ENCODE data around the gene SSR4.
A peak's percentile ranks its signal among the peaks of the same experiment; 100 is the strongest.

Gene SSR4

GRCh38 chrX:153766871-153767673 lies 27.4 kb upstream of the SSR4 start:
- no peaks in the 10 kb centered on the region for H3K27me3 ChIP-seq (ENCODE audit: insufficient read depth, poor library complexity, severe bottlenecking)
- H3K36me3 ChIP-seq (ENCODE audit: low read depth): no peaks in the 10 kb centered on the region
- no peak for TF ChIP-seq CTCF (IDR thresholded peaks at IDR 0.05; ENCODE audit: poor library complexity, severe bottlenecking)
- H3K9me3 ChIP-seq (ENCODE audit: severe bottlenecking): no peaks in the 10 kb centered on the region
- H3K4me1 ChIP-seq (ENCODE audit: insufficient read depth, poor library complexity, severe bottlenecking): no peaks in the 10 kb centered on the region
- no peak overlapping the region for H3K4me3 ChIP-seq (ENCODE audit: severe bottlenecking)
- ATAC-seq (ENCODE audit: low read depth): no peak
- DNase-seq (ENCODE audit: low spot score): peak; percentile 43
- H3K27ac ChIP-seq (ENCODE audit: poor library complexity, severe bottlenecking): peak overlapping the region; percentile 75

- no peaks in the 10 kb centered on the region for H3K4me1 ChIP-seq (ENCODE audit: insufficient read depth, poor library complexity, severe bottlenecking)
Observed at GRCh38 chrX:153767674-153768055, 26.8 kb upstream of the SSR4 start.

GRCh38 chrX:153768311-153769157 lies 25.9 kb upstream of the SSR4 start:
- no peaks in the 10 kb centered on the region for H3K27me3 ChIP-seq (ENCODE audit: insufficient read depth, poor library complexity, severe bottlenecking)
- H3K36me3 ChIP-seq (ENCODE audit: low read depth): no peaks in the 10 kb centered on the region
- no peak for DNase-seq (ENCODE audit: low spot score)
- no peak overlapping the region for H3K4me3 ChIP-seq (ENCODE audit: severe bottlenecking)
- H3K9me3 ChIP-seq (ENCODE audit: severe bottlenecking): no peaks in the 10 kb centered on the region
- H3K27ac ChIP-seq (ENCODE audit: poor library complexity, severe bottlenecking): no peak overlapping the region
- no peak for ATAC-seq (ENCODE audit: low read depth)
- TF ChIP-seq CTCF (IDR thresholded peaks at IDR 0.05; ENCODE audit: poor library complexity, severe bottlenecking): no peak
- H3K4me1 ChIP-seq (ENCODE audit: insufficient read depth, poor library complexity, severe bottlenecking): no peaks in the 10 kb centered on the region

More at GRCh38 chrX:153767674-153768055, 26.8 kb upstream of the SSR4 start:
- Histone ChIP-seq H3K4me3 (ENCODE audit: severe bottlenecking) (no peak overlapping the region), H3K9me3 (ENCODE audit: severe bottlenecking) (no peaks in the 10 kb centered on the region), H3K36me3 (ENCODE audit: low read depth) (no peaks in the 10 kb centered on the region), H3K27me3 (ENCODE audit: insufficient read depth, poor library complexity, severe bottlenecking) (no peaks in the 10 kb centered on the region), H3K27ac (ENCODE audit: poor library complexity, severe bottlenecking) (no peak overlapping the region)
- no peak for DNase-seq (ENCODE audit: low spot score)
- TF ChIP-seq CTCF (IDR thresholded peaks at IDR 0.05; ENCODE audit: poor library complexity, severe bottlenecking): no peak
- no peak for ATAC-seq (ENCODE audit: low read depth)

- DNase-seq (ENCODE audit: low spot score) (peak; percentile 41), ATAC-seq (ENCODE audit: low read depth) (no peak)
- no peak for TF ChIP-seq CTCF (IDR thresholded peaks at IDR 0.05; ENCODE audit: poor library complexity, severe bottlenecking)
- Histone ChIP-seq H3K27ac (ENCODE audit: poor library complexity, severe bottlenecking) (no peak overlapping the region), H3K27me3 (ENCODE audit: insufficient read depth, poor library complexity, severe bottlenecking) (no peaks in the 10 kb centered on the region), H3K4me1 (ENCODE audit: insufficient read depth, poor library complexity, severe bottlenecking) (no peaks in the 10 kb centered on the region), H3K4me3 (ENCODE audit: severe bottlenecking) (no peak overlapping the region), H3K9me3 (ENCODE audit: severe bottlenecking) (no peaks in the 10 kb centered on the region), H3K36me3 (ENCODE audit: low read depth) (no peaks in the 10 kb centered on the region)
Observed at GRCh38 chrX:153769158-153769864, 25.2 kb upstream of the SSR4 start.

All from RWPE2 (cell line).